SK-N-DZ (cell line): ENCODE data around the gene SOD3.

Experiments
- DNase-seq: peaks from one replicate; pipeline ENCODE4 v3.0.0-alpha.2; 2015; ENCODE audit warnings: low spot score

The SOD3 gene

GRCh38 chr4:24801136-24801855 is 5.9 kb downstream of the SOD3 start:
- DNase-seq, result no peak

DNA sequence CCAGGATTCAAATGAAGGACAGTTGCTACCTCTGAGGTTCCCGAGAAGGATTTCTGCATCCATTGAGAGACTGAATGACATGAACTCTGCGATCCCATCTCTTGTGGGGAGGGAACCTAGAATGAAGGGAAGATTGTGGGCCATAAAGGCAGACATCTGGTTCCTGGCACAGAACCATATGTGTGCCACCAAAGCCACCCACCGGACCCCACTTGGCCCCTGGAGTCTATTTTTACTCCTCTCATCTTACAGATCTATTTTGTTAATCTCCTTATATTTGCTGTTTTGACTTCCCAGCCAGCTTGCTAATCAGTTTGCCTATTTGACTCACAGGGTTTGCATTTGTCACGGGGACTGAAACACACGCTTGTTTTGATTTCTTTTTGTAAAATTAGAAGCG is 7.3 kb downstream of the SOD3 start:
- DNase-seq, result no peak

- DNase-seq, result no peak
Measured at GRCh38 chr4:24805067-24805466, 9.7 kb downstream of the SOD3 start.

DNA sequence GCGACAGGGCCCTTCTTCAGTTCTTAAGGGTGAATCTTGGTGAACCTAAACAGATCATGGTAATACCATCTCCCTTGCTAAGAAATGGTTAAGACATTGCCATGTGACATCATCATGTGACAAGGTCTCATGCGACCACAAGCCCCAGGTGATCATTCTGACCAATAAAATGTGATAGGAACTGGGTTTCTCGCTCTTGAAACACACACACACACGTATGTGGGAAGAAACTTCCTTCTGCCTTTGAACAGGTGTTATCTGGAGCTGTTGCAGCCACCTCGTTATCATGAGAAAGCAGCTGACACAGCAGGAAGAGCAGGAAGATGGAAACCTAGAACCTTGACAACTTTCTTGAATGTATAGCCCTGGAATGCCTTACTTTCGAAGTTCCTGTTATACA is 10.2 kb downstream of the SOD3 start:
- DNase-seq, result no peak

DNA sequence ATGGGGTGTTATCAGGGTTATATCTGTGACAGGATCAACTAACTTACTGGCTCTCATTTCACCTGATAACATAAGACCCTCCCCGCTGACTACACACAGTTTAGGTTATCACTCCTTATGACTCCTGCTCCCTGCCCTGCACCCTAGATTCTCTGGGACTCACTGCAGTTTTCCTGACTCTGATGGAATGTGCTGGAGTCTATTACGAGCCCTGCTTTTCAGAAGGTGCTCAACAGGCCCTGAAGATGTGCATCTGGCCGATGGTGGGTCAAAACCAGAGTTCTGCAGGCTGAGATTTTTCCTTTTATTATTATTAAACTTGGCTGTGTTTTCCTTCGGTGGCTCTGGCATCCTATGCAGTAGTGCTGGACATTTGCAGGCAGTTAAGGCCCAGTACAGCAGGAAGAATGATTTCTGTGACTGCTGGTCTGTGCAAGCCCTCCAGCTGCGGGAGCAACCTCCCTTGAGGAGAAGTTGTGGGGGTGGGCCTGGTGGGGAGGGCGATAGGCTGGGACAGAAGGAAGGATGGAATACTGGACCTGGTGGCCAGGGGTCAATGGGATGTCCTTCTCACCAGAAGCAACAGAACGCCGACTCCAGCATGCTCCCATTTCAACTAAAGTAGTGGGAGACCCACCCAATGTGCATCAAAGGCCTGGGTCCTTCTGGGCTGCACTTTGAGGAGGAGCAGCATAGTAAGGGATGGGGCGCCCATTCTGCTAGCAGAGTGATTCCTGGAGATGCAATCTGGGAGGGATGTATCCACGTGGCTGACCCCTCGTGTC is 11.0 kb downstream of the SOD3 start:
- no peak for DNase-seq

GRCh38 chr4:24807611-24808010 is 12.2 kb downstream of the SOD3 start:
- peak; percentile 10 for DNase-seq

DNA sequence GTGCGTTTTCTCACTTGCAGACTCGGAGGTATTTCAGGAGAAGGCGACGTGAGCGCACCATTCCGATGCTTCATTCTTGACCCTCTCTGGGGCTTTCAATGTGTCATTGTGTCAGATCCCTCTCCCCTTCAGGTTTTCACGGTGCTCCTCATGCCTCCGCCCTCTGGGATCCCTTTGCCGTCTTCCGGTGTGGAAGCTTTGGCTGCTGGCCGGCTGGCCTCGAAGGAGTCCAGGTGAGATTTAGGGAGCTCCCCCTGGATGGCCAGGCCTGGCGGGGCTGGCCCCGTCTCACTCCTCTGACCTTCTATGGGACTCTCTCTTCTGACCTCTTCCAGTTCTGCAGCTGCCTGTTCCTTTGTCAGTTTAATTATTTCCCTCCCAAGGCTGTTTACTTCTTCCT is 12.9 kb downstream of the SOD3 start:
- no peak for DNase-seq

- DNase-seq, result no peak
Measured at GRCh38 chr4:24808955-24809354, 13.6 kb downstream of the SOD3 start.

DNA sequence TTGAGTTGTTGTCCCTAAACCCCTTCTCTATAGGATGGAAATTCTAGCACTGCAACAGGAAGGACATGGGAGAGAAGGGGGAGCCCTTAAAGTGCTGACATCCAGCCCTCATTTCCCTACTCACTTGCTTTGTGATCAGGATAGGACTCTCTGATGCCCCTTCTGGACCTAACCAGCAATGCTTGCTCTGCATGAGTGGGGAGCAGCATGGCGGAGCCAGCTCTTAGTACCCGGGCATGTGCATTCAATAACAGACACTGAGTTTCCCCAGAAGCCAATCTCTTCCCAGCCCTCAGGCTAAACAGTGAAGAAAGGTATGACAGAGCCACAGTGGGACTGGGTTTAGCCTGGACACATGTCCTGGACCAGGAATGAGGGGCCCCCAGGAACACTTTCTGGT is 14.0 kb downstream of the SOD3 start:
- no peak for DNase-seq

GRCh38 chr4:24809815-24810405 is 14.5 kb downstream of the SOD3 start:
- DNase-seq, result no peak

- no peak for DNase-seq
Measured at GRCh38 chr4:24810871-24811631, 15.7 kb downstream of the SOD3 start.

GRCh38 chr4:24813732-24814131 is 18.4 kb downstream of the SOD3 start:
- DNase-seq, result no peak

DNA sequence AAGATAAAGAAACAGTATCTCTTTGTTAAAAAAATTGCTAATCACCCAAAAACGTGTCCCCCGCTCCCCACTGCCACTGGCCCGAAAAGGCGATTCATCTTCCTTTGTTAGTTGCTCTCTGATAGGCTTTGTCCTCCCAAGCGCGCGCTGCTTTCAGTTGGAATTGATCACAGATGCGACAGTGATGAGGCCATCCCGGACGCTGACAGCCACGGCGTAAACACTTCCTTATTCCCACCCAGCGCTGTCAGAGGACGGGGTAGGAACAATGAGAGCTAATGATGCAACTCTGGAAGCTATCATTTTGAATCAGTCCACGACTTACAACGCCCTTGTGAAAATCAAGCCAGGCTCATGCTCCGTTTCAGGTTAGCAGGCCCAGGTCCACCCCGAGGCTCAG is 21.4 kb downstream of the SOD3 start:
- no peak for DNase-seq

GRCh38 chr4:24820541-24820940 is 25.2 kb downstream of the SOD3 start:
- no peak for DNase-seq

DNA sequence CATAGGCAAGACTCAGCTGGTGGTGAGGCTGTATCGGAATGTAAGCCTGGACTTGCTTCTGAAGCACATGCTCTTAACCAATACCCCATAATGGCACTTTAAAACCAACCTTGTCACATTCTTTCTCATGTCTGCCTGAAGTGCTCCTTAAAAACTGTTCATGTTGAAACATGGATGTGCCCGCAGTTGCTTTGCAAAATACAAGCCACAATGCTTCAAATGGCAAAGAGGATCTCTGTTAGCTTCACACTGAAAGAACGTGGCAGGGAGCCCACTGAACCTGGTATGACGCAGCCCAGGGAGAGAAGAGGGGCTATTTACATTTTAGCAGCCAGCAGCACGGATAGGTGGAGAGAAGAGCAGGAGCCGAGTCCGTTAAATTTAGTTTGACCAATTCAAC is 29.3 kb downstream of the SOD3 start:
- DNase-seq, result no peak

DNA sequence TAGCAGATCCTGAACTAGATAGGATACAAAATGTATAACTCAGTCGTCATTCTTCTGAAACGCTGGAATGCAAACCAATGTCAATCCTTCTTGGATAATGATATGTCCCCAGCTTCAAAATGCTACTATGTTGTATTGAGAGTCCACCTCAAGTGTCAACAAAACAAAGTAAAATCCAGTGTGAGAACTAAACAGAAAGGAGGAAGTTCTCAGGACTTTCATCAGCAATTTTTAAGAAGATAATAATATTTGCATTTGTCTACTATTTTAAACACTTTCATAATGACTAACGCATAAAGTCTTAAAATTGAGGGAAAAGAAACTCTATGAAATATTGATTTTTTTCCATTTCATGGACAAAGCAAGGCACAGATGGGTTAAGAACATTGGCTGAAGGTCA is 36.3 kb downstream of the SOD3 start:
- no peak for DNase-seq

DNA sequence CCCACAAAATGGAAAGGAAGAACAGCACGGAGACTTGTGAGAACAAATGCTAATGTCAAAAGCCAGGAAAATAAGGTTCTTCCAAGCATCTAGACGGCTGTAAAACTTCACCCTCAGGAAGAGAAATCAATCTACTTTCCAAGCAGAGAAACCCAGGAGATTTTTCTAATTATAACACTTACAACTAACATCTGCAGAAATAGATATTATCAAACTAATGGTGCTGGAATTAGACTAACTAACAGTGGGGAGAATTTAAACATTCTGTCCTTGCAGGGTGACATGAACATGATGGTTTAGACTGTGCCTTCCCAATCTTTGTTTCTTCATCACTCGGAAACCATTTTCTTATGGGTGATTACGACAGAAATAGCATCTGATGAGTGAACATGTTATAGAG is 40.3 kb downstream of the SOD3 start:
- DNase-seq, result no peak

- no peak for DNase-seq
Measured at GRCh38 chr4:24836661-24837242, 41.4 kb downstream of the SOD3 start.

- no peak for DNase-seq
Measured at GRCh38 chr4:24837336-24837735, 42.0 kb downstream of the SOD3 start.

DNA sequence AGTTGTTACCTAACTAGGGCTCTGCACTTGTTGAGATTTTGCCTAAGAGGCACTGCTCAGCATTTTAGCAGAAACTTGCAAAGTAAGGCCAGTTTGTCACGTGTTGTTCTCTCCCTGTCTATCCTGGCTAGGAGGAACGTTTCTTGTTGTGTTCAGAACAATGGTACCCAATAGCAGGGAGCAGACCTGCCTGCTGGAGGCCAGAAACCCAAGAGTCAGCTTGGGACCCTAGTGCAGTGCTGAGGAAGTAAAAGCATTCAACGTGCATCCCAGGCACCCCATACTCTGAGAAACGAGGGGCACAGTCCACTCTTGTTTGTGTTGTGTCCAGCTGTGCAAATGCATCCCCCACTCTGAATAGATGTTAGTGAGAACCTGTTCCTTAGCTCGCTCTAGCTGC is 42.4 kb downstream of the SOD3 start:
- DNase-seq, result no peak

DNA sequence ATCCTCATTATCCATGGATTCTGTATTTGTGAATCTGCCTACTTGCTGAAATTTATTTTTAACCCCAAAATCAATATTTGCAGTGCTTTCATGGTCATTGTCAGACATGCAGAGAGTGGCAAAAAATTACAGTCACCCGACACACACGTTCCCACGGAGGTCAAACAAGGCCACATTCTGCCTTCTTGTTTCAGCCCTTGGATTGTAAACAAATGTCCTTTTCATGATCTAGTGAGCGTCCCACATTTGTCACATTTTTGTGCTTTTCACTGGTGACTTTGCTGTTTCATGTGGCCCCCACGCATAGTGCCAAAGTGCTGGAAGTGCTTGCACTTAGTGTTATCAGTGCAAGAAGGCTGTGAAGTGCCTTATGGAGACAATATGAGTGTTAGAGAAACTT is 45.0 kb downstream of the SOD3 start:
- no peak for DNase-seq
